ENCODE data around the gene RABGEF1.

DNA sequence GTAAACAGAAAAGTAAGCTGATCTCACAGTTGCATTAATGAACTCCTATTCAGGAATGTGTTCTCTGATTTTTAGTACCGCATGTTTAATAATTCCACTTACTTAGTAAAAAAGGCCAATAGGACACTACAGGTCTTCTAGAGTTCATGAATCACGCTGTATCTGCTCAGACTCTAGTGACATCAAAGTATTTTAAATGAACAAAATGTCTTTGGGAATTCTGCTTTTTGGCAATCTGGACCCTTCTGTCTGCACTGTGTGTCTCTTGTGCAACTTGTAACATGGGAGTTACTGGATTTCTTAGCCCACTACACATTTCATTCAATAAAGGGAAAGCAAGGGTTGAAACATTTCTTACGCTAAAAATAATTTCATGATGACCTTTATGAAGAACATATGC, 50.2 kb downstream of the RABGEF1 start:
- TF ChIP-seq, protein P1, sequence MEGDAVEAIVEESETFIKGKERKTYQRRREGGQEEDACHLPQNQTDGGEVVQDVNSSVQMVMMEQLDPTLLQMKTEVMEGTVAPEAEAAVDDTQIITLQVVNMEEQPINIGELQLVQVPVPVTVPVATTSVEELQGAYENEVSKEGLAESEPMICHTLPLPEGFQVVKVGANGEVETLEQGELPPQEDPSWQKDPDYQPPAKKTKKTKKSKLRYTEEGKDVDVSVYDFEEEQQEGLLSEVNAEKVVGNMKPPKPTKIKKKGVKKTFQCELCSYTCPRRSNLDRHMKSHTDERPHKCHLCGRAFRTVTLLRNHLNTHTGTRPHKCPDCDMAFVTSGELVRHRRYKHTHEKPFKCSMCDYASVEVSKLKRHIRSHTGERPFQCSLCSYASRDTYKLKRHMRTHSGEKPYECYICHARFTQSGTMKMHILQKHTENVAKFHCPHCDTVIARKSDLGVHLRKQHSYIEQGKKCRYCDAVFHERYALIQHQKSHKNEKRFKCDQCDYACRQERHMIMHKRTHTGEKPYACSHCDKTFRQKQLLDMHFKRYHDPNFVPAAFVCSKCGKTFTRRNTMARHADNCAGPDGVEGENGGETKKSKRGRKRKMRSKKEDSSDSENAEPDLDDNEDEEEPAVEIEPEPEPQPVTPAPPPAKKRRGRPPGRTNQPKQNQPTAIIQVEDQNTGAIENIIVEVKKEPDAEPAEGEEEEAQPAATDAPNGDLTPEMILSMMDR (IDR thresholded peaks at IDR 0.05) = no peak
- no peak for TF ChIP-seq POLR2A (IDR thresholded peaks at IDR 0.05)
